SH-SY5Y (cell line): ENCODE measurements around the gene MAP3K14.

Experiments used
- GATA2 ChIP-seq: IDR thresholded peaks from 2 replicates; pipeline ENCODE4 v1.6.1; 2011; ENCODE audit warnings: mild to moderate bottlenecking, low read depth, low read length
- GATA3 ChIP-seq: IDR thresholded peaks from 2 replicates; pipeline ENCODE4 v1.6.1; 2011; ENCODE audit warnings: low read depth, mild to moderate bottlenecking, low read length, moderate library complexity

- TF ChIP-seq GATA2, result no peak
- TF ChIP-seq GATA3, result no peak
Observed at GRCh38 chr17:45332505-45332904, 15.7 kb upstream of the MAP3K14 start.
